H9 (cell line): ENCODE measurements around the gene WDR38. TPM values are rescaled to one million over a fixed set of nuclear protein-coding genes. Genes with fewer than 3 reads are reported as not detected.

Experiments used
- DNase-seq: peaks from one replicate; pipeline ENCODE4 v3.0.0-alpha.2; 2017
- H2AFZ ChIP-seq: one replicate; pipeline ENCODE4 v1.6.1; 2013; ENCODE audit warnings: mild to moderate bottlenecking, low read length, control low read depth, moderate library complexity
- H2AK5ac ChIP-seq: 2 replicates; pipeline ENCODE4 v1.6.1; 2013; ENCODE audit warnings: low read length, control low read depth, mixed read lengths; ENCODE audit not compliant: insufficient read length
- H2BK120ac ChIP-seq: one replicate; pipeline ENCODE4 v1.6.1; 2013; ENCODE audit warnings: low read depth, mild to moderate bottlenecking, low read length, control low read depth, inconsistent platforms; ENCODE audit not compliant: poor library complexity, severe bottlenecking
- H2BK12ac ChIP-seq: 2 replicates; pipeline ENCODE4 v1.6.1; 2013; ENCODE audit warnings: low read length, control low read depth, mixed read lengths, low read depth; ENCODE audit not compliant: insufficient read length
- H2BK15ac ChIP-seq: 2 replicates; pipeline ENCODE4 v1.6.1; 2013; ENCODE audit warnings: low read depth, low read length, control low read depth
- H2BK20ac ChIP-seq: one replicate; pipeline ENCODE4 v1.6.1; 2013; ENCODE audit warnings: low read depth, mild to moderate bottlenecking, low read length, control low read depth, inconsistent platforms; ENCODE audit not compliant: poor library complexity, severe bottlenecking
- H2BK5ac ChIP-seq: 2 replicates; pipeline ENCODE4 v1.6.1; 2013; ENCODE audit warnings: low read length, control low read depth, mixed read lengths; ENCODE audit not compliant: insufficient read length
- H3K14ac ChIP-seq: 2 replicates; pipeline ENCODE4 v1.6.1; 2013; ENCODE audit warnings: low read length, control low read depth; ENCODE audit not compliant: insufficient read depth
- H3K18ac ChIP-seq: 2 replicates; pipeline ENCODE4 v1.6.1; 2013; ENCODE audit warnings: low read depth, mild to moderate bottlenecking, mixed read lengths, low read length, control low read depth; ENCODE audit not compliant: insufficient read length
- H3K23ac ChIP-seq: 2 replicates; pipeline ENCODE4 v1.6.1; 2013; ENCODE audit warnings: low read length, control low read depth, mixed read lengths, low read depth; ENCODE audit not compliant: insufficient read length
- H3K23me2 ChIP-seq: 2 replicates; pipeline ENCODE4 v1.6.1; 2013; ENCODE audit warnings: low read depth, mild to moderate bottlenecking, mixed read lengths, low read length, control low read depth; ENCODE audit not compliant: insufficient read length, poor library complexity, severe bottlenecking
- H3K27ac ChIP-seq: 2 replicates; pipeline ENCODE4 v1.5.1; 2013; ENCODE audit warnings: low read length, control low read depth, mixed read lengths, low read depth; ENCODE audit not compliant: insufficient read length
- H3K27me3 ChIP-seq: 2 replicates; pipeline ENCODE4 v1.6.1; 2013; ENCODE audit warnings: low read length, control low read depth, inconsistent platforms; ENCODE audit not compliant: insufficient read depth
- H3K4ac ChIP-seq: 2 replicates; pipeline ENCODE4 v1.6.1; 2013; ENCODE audit warnings: low read depth, mild to moderate bottlenecking, control low read depth, inconsistent platforms, low read length, moderate library complexity
- H3K4me1 ChIP-seq: 2 replicates; pipeline ENCODE4 v1.6.1; 2013; ENCODE audit warnings: low read length, control low read depth, inconsistent platforms; ENCODE audit not compliant: insufficient read depth
- H3K4me2 ChIP-seq: 2 replicates; pipeline ENCODE4 v1.6.1; 2013; ENCODE audit warnings: low read length, control low read depth, mixed read lengths; ENCODE audit not compliant: insufficient read length, insufficient read depth
- H3K56ac ChIP-seq: 2 replicates; pipeline ENCODE4 v1.6.1; 2013; ENCODE audit warnings: low read depth, mild to moderate bottlenecking, mixed read lengths, low read length, control low read depth; ENCODE audit not compliant: insufficient read length
- H3K79me1 ChIP-seq: 2 replicates; pipeline ENCODE4 v1.6.1; 2013; ENCODE audit warnings: low read depth, mild to moderate bottlenecking, moderate library complexity, low read length, control low read depth, inconsistent platforms; ENCODE audit not compliant: insufficient read depth, poor library complexity, severe bottlenecking
- H3K79me2 ChIP-seq: 2 replicates; pipeline ENCODE4 v1.6.1; 2013; ENCODE audit warnings: low read length, control low read depth, inconsistent platforms; ENCODE audit not compliant: insufficient read depth
- H3K9ac ChIP-seq: 2 replicates; pipeline ENCODE4 v1.6.1; 2013; ENCODE audit warnings: low read length, control low read depth, mixed read lengths; ENCODE audit not compliant: insufficient read length; ENCODE audit errors: extremely low read depth
- H3K9me3 ChIP-seq: one replicate; pipeline ENCODE4 v1.6.1; 2013; ENCODE audit warnings: low read depth, low read length, inconsistent platforms; ENCODE audit not compliant: control insufficient read depth
- H3T11ph ChIP-seq: one replicate; pipeline ENCODE4 v1.6.1; 2013; ENCODE audit warnings: mild to moderate bottlenecking, low read length, control low read depth, inconsistent platforms
- H4K20me1 ChIP-seq: one replicate; pipeline ENCODE4 v1.6.1; 2013; ENCODE audit not compliant: control insufficient read depth, insufficient read length, insufficient read depth
- H4K5ac ChIP-seq: 2 replicates; pipeline ENCODE4 v1.6.1; 2013; ENCODE audit warnings: low read depth, mild to moderate bottlenecking, mixed read lengths, low read length, control low read depth; ENCODE audit not compliant: insufficient read length
- H4K8ac ChIP-seq: replicated peaks from 2 replicates; pipeline ENCODE4 v1.6.1; 2013; ENCODE audit warnings: low read length, control low read depth, mixed read lengths, low read depth; ENCODE audit not compliant: insufficient read length
- H4K91ac ChIP-seq: 2 replicates; pipeline ENCODE4 v1.6.1; 2013; ENCODE audit warnings: low read depth, mild to moderate bottlenecking, moderate library complexity, mixed read lengths, low read length, control low read depth; ENCODE audit not compliant: insufficient read length
- H3K27ac Mint-ChIP-seq, 3 experiments: 2 replicates in 2 of 3; 3 replicates in 1 of 3; pipeline ENCODE4 v1.8.0; 2020 to 2021; ENCODE audit warnings: mixed read lengths in 3 of 3, mild to moderate bottlenecking in 1 of 3, moderate library complexity in 1 of 3
- H3K27me3 Mint-ChIP-seq: 2 replicates; pipeline ENCODE4 v1.8.0; 2021; ENCODE audit warnings: low read depth, mild to moderate bottlenecking, moderate library complexity, mixed read lengths
- H3K36me3 Mint-ChIP-seq, 3 experiments: 2 replicates in 2 of 3; 3 replicates in 1 of 3; pipeline ENCODE4 v1.8.0; 2020 to 2021; ENCODE audit warnings: low read depth in 3 of 3, mixed read lengths in 3 of 3; ENCODE audit not compliant: insufficient read depth in 1 of 3
- H3K4me1 Mint-ChIP-seq, 2 experiments: 2 replicates each; pipeline ENCODE4 v1.8.0; 2020; ENCODE audit warnings: mixed read lengths in 2 of 2
- H3K4me3 Mint-ChIP-seq, 2 experiments: 2 replicates in 1 of 2; 3 replicates in 1 of 2; pipeline ENCODE4 v1.8.0; 2020 to 2021; ENCODE audit warnings: mild to moderate bottlenecking in 2 of 2, mixed read lengths in 2 of 2, moderate library complexity in 1 of 2
- H3K9me3 Mint-ChIP-seq, 2 experiments: 2 replicates in 1 of 2; 3 replicates in 1 of 2; pipeline ENCODE4 v1.8.0; 2020; ENCODE audit warnings: mild to moderate bottlenecking in 2 of 2, mixed read lengths in 2 of 2, moderate library complexity in 1 of 2
- CTCF ChIP-seq: fragments of 200-600 bp; sonication (generic); conservative IDR thresholded peaks from 3 replicates; pipeline ENCODE4 v1.8.0; 2021; ENCODE audit warnings: antibody characterized with exemption, mild to moderate bottlenecking
- WGBS: extraction: QIAGEN DNeasy Blood & Tissue Kit; methylation state at CpG from one replicate; pipeline ENCODE4 v1.1.7; 2013; ENCODE audit warnings: missing lambda C conversion rate, low lambda C conversion rate, mixed read lengths; ENCODE audit not compliant: insufficient read length; ENCODE audit errors: extremely low coverage; 5-methylcytosine and 5-hydroxymethylcytosine counted together
- total RNA-seq: library from RNA; stranded (reverse); gene quantifications from 2 replicates; pipeline ENCODE4 v1.2.1, GENCODE V29; 2021

Gene WDR38
- total RNA-seq, 1 experiment from 2014 or later = not detected

- no peak for TF ChIP-seq CTCF
Measured at GRCh38 chr9:124869466-124869985, 16.3 kb downstream of the WDR38 start.

More at GRCh38 chr9:124869466-124869985, 16.3 kb downstream of the WDR38 start:
- H2AFZ ChIP-seq = no peak overlapping the region
- no peak overlapping the region for H4K5ac ChIP-seq
- H3K4me2 ChIP-seq = peak overlapping the region; percentile 93
- no peak overlapping the region for H4K91ac ChIP-seq
- Mint-ChIP-seq H3K36me3 (peaks cover 16 to 35% (median 25%) of the 10 kb centered on the region in 3 experiments), H3K4me3 (peak overlapping the region; percentile 87 to 95), H3K4me1 (peaks cover 36 to 44% of the 10 kb centered on the region in 2 experiments), H3K27ac (peak overlapping the region in 2 of 3 experiments; percentile 77 to 85; a peak in 5 of 7 replicates), H3K27me3 (no peaks in the 10 kb centered on the region), H3K9me3 (no peaks in the 10 kb centered on the region; a peak in 1 of 5 replicates)
- no peak overlapping the region for H2BK5ac ChIP-seq
- no peak overlapping the region for H2BK12ac ChIP-seq
- H3K27me3 ChIP-seq = no peaks in the 10 kb centered on the region
- no CpG with 5 or more reads among the region's 41 CpGs for WGBS
- H3K9ac ChIP-seq = peak overlapping the region; percentile 88
- H3K56ac ChIP-seq = no peak overlapping the region
- H3K23me2 ChIP-seq = peaks cover 8% of the 10 kb centered on the region
- H3K14ac ChIP-seq = peak overlapping the region; percentile 87
- H2BK120ac ChIP-seq = no peak overlapping the region
- H3K9me3 ChIP-seq = no peaks in the 10 kb centered on the region
- no peak overlapping the region for H2AK5ac ChIP-seq
- H2BK15ac ChIP-seq = no peak overlapping the region
- peaks cover 27% of the 10 kb centered on the region; the same call in 1 of the 2 replicates for H3K79me2 ChIP-seq
- H2BK20ac ChIP-seq = no peak overlapping the region
- no peak overlapping the region for H3T11ph ChIP-seq
- no peak overlapping the region for H3K18ac ChIP-seq
- no peak overlapping the region for H3K4ac ChIP-seq
- no peak overlapping the region for H3K23ac ChIP-seq
- H3K4me1 ChIP-seq = peaks cover 6% of the 10 kb centered on the region
- H3K79me1 ChIP-seq = peaks cover 9% of the 10 kb centered on the region
- DNase-seq = no peak
- H4K8ac ChIP-seq = no peak overlapping the region
- no peaks in the 10 kb centered on the region for H4K20me1 ChIP-seq
- no peak overlapping the region for H3K27ac ChIP-seq
